GM21367 (cell line): ENCODE data around the gene VCY1B.
"Not testable (repeated sequence)": the region's sequence is repeated elsewhere in the genome, so short reads cannot be mapped to it uniquely, and the experiment has no call there.

Experiments used
- ATAC-seq: cut with Tn5 transposase; IDR thresholded peaks from one replicate; pipeline ENCODE4 v1.9.1; 2021; ENCODE audit not compliant: unreplicated experiment

Gene VCY1B

DNA sequence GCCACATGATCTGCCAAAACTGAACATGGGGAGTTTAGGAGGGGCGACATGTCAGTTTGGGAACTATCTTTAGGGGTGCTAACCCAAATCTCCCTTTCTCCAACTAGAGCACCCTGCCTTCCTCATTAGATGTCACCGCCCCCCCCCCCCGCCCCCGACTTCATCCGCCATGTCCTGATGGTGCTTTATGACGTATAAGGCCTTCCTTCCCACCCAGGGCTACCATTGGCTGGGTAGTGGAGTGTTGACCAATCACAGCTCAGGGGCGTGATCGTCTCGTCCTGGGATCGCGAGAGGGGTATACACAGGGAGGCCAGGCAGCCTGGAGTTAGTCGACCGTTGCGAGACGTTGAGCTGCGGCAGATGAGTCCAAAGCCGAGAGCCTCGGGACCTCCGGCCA, at the start of gene VCY1B:
TSS of gene VCY1B (plus strand) at position 301 of the 400 bp plus-strand sequence. CDS start at position 364, 63 bp downstream.
- not testable (repeated sequence) for ATAC-seq

DNA sequence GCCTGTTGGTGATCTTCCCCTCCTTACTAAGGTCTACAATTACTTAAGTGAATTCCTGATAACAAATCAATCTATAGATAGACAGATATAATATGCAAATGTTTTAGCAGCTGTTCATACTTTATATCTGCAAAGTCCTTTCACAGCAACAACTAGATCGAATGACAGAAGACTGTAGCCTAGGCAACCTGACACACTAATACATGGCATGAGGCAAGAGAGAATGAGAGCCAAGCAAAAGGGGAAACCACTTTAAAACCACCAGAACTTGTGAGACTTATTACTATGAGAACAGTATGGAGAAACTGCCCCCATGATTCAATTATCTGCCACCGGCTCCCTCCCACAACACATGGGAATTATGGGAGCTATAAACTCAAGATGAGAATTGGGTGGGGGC, 44.1 kb upstream of the VCY1B start:
- not testable (repeated sequence) for ATAC-seq

DNA sequence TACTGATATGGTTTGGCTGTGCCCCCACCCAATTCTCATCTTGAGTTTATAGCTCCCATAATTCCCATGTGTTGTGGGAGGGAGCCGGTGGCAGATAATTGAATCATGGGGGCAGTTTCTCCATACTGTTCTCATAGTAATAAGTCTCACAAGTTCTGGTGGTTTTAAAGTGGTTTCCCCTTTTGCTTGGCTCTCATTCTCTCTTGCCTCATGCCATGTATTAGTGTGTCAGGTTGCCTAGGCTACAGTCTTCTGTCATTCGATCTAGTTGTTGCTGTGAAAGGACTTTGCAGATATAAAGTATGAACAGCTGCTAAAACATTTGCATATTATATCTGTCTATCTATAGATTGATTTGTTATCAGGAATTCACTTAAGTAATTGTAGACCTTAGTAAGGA, 25.6 kb upstream of the VCY1B start:
- ATAC-seq: not testable (repeated sequence)

DNA sequence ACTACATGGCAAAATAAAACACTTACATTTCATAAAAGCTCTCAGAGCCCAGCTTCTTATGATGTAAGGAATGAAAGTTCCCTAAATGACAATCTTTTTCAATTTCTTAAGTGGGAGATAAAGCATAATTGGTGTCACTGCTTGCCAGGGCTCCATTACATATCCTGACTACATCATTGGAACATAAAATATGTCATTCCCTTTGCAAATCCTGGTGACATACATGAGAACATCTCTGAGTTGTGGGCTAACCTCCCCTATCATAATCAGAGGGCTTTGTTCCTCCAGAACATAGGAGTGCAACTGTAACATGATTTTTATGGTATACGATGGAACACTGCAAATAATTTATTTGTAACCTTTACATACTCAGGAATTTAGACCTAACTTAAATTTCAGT, 29.9 kb downstream of the VCY1B start:
- ATAC-seq: no peak
